Left ventricle myocardium inferior (tissue), 1 donor: ENCODE measurements around the gene ROBO2. TPM values are rescaled to one million over a fixed set of nuclear protein-coding genes. Genes with fewer than 3 reads are reported as not detected.

ENCODE experiments used
- DNase-seq: peaks from one replicate; pipeline ENCODE4 v3.0.0-alpha.2; 2020
- H3K27ac ChIP-seq: fragments of 200-600 bp; replicated peaks from 2 replicates; pipeline ENCODE4 v1.8.0; 2021
- H3K27me3 ChIP-seq: fragments of 200-600 bp; 2 replicates; pipeline ENCODE4 v1.8.0; 2021; ENCODE audit warnings: low read depth
- H3K36me3 ChIP-seq: fragments of 200-600 bp; 2 replicates; pipeline ENCODE4 v1.8.0; 2021
- H3K4me1 ChIP-seq: fragments of 200-600 bp; 2 replicates; pipeline ENCODE4 v1.8.0; 2021
- H3K4me3 ChIP-seq: fragments of 200-600 bp; 2 replicates; pipeline ENCODE4 v1.8.0; 2021; ENCODE audit warnings: mild to moderate bottlenecking, moderate library complexity
- H3K9me3 ChIP-seq: fragments of 200-600 bp; replicated peaks from 2 replicates; pipeline ENCODE4 v1.8.0; 2021
- intact Hi-C: fragments of 100-400 bp; cut with micrococcal nuclease; formaldehyde crosslinking; loops from one replicate; pipeline ENCODE4 v1.11.0; 2022
- total RNA-seq: library from RNA; stranded (reverse); fragmentation: NEBNext Ultra II Directional; extraction: Animal tissue kit (Norgen Biotek cat#: 25700); gene quantifications from one replicate; pipeline ENCODE4 v1.2.1, GENCODE V29; 2021
- TF ChIP-seq, protein P1 (sequence below): fragments of 200-600 bp; IDR thresholded peaks from 2 replicates; pipeline ENCODE4 v1.8.0; 2021; ENCODE audit warnings: antibody characterized with exemption, mild to moderate bottlenecking, borderline replicate concordance
- donor health status: DM: no; HTN: yes; CAD: no; lungs with severe emphysema.

Gene ROBO2
- total RNA-seq, 1 donor from 2014 or later, result 0.19 TPM

GRCh38 chr3:77326586-77326985 lies 286.7 kb downstream of the ROBO2 start:
- intact Hi-C loops, result no loop called here
- H3K27me3 ChIP-seq, result no peaks in the 10 kb centered on the region
- H3K4me1 ChIP-seq, result peaks cover 10% of the 10 kb centered on the region
- H3K27ac ChIP-seq, result no peak overlapping the region
- no peaks in the 10 kb centered on the region for H3K36me3 ChIP-seq
- DNase-seq, result no peak
- H3K9me3 ChIP-seq, result no peaks in the 10 kb centered on the region
- TF ChIP-seq, protein P1, sequence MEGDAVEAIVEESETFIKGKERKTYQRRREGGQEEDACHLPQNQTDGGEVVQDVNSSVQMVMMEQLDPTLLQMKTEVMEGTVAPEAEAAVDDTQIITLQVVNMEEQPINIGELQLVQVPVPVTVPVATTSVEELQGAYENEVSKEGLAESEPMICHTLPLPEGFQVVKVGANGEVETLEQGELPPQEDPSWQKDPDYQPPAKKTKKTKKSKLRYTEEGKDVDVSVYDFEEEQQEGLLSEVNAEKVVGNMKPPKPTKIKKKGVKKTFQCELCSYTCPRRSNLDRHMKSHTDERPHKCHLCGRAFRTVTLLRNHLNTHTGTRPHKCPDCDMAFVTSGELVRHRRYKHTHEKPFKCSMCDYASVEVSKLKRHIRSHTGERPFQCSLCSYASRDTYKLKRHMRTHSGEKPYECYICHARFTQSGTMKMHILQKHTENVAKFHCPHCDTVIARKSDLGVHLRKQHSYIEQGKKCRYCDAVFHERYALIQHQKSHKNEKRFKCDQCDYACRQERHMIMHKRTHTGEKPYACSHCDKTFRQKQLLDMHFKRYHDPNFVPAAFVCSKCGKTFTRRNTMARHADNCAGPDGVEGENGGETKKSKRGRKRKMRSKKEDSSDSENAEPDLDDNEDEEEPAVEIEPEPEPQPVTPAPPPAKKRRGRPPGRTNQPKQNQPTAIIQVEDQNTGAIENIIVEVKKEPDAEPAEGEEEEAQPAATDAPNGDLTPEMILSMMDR, result no peak
- H3K4me3 ChIP-seq, result no peak overlapping the region

GRCh38 chr3:77328690-77329089 lies 288.8 kb downstream of the ROBO2 start:
- Histone ChIP-seq H3K9me3 (no peaks in the 10 kb centered on the region), H3K27me3 (no peaks in the 10 kb centered on the region), H3K36me3 (no peaks in the 10 kb centered on the region), H3K4me3 (no peak overlapping the region), H3K27ac (no peak overlapping the region), H3K4me1 (peaks cover 10% of the 10 kb centered on the region)
- TF ChIP-seq, protein P1, result no peak
- DNase-seq, result no peak
- intact Hi-C loops, result no loop called here

DNA sequence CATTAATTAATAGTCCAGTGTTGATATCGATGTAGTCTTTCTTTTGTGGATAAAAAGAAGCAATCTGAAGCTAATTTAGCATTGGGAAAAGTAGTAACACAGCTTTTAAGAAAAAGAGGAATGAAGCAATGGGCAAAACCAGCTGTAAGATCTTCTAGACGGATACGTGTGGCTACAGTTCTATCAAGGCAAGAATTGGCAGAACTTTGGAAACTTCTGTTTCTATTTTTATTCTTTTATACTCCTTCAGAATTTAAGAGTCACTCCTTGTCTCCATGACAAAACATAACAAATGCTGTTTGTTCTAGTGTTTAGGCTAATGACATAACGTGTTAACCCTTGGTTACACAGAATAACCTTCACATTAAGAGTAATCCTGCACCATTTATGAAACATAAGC lies 289.2 kb downstream of the ROBO2 start:
- no peaks in the 10 kb centered on the region for H3K27me3 ChIP-seq
- intact Hi-C loops, result no loop called here
- H3K4me1 ChIP-seq, result peaks cover 10% of the 10 kb centered on the region
- H3K27ac ChIP-seq, result no peak overlapping the region
- H3K36me3 ChIP-seq, result no peaks in the 10 kb centered on the region
- TF ChIP-seq, protein P1, result no peak
- H3K4me3 ChIP-seq, result no peak overlapping the region
- H3K9me3 ChIP-seq, result no peaks in the 10 kb centered on the region
- no peak for DNase-seq

DNA sequence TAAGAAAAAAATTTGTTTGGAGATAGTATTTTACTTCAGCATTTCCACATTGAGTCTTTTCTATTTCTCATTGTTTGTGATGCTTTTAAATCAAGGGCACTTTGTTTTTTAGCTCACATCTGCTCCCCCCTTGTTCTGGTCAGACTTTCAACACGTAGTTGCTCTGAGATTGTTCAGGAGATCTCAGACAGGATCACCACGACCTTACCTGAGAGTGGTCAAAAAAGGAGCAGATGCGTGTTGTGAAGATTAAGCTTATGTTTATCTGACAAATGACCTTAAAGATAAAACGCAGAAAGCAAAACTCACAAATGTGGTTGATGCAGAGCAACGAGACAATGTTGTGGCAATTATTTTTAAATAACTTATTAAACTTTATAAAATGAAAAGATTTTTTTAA lies 298.3 kb downstream of the ROBO2 start:
- Histone ChIP-seq H3K36me3 (no peaks in the 10 kb centered on the region), H3K27me3 (no peaks in the 10 kb centered on the region), H3K4me1 (no peaks in the 10 kb centered on the region), H3K4me3 (no peak overlapping the region), H3K27ac (no peak overlapping the region), H3K9me3 (no peaks in the 10 kb centered on the region)
- TF ChIP-seq, protein P1, result no peak
- DNase-seq, result no peak
- intact Hi-C loops, result no loop called here

DNA sequence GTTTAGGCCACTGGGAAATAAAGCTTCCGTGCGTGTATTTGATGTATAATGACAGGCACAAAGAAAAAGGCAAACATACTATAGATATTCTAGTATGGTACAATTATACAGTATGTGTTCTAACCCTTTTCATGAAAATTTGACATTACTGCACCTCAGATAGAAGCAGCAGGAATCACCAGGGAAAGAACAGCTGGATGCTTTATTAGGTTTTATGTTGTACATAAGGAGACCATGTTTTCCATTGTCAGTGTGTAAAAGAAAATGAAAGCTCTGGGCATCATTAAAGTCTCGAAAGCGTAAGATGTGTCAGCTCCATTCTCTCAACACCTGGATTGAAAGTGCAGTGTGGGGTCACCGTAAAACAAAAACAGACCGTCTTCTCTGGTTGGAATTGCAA lies 302.1 kb downstream of the ROBO2 start:
- Histone ChIP-seq H3K9me3 (no peaks in the 10 kb centered on the region), H3K4me1 (no peaks in the 10 kb centered on the region), H3K36me3 (no peaks in the 10 kb centered on the region), H3K4me3 (no peak overlapping the region), H3K27ac (no peak overlapping the region), H3K27me3 (no peaks in the 10 kb centered on the region)
- intact Hi-C loops, result no loop called here
- TF ChIP-seq, protein P1, result no peak
- no peak for DNase-seq

DNA sequence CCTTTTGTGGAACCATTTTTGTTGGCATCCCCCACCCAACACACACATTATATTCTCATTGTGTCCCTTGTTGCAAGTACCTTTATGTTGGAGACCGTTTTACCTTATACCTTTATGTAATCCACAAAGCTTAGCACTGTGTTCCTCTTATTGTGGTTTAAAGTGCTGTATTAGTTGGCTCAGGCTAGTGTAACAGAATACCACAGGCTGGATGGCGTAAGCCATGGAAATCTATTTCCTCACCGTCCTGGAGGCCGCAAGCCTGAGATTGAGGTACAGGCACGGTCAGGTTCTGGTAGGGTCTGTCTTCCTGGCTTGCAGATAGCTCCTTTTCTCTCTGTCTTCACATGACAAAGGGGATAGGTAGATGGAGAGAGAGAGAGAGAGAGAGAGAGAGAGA lies 302.8 kb downstream of the ROBO2 start:
- no peak for DNase-seq
- H3K4me3 ChIP-seq, result no peak overlapping the region
- H3K27me3 ChIP-seq, result no peaks in the 10 kb centered on the region
- intact Hi-C loops, result no loop called here
- H3K9me3 ChIP-seq, result no peaks in the 10 kb centered on the region
- H3K27ac ChIP-seq, result no peak overlapping the region
- no peaks in the 10 kb centered on the region for H3K36me3 ChIP-seq
- TF ChIP-seq, protein P1, result no peak
- H3K4me1 ChIP-seq, result no peaks in the 10 kb centered on the region
